Measurements from ENCODE around the gene PFN3. TPM values are rescaled to one million over a fixed set of nuclear protein-coding genes. Genes with fewer than 3 reads are reported as not detected.
A peak's percentile ranks its signal among the peaks of the same experiment; 100 is the strongest.
"Not testable (repeated sequence)": the region's sequence is repeated elsewhere in the genome, so short reads cannot be mapped to it uniquely, and the experiment has no call there.

PFN3 gene
- total RNA-seq, 1 experiment from 2014 or later, result not detected

GRCh38 chr5:177370488-177371119, 29.9 kb downstream of the PFN3 start:
- in situ Hi-C loops (cut with HindIII; ENCODE audit: low pct_unique_long_range_greater_than_20kb, low sequenced_read_pairs), result no loop called here
- peak; percentile 89 for DNase-seq (ENCODE audit: low read depth, low spot score)

GRCh38 chr5:177369645-177370440, 30.6 kb downstream of the PFN3 start:
- in situ Hi-C loops (cut with HindIII; ENCODE audit: low pct_unique_long_range_greater_than_20kb, low sequenced_read_pairs), result no loop called here
- no peak for DNase-seq (ENCODE audit: low read depth, low spot score)

GRCh38 chr5:177368869-177369644, 31.4 kb downstream of the PFN3 start:
- DNase-seq (ENCODE audit: low read depth, low spot score), result peak; percentile 41
- in situ Hi-C loops (cut with HindIII; ENCODE audit: low pct_unique_long_range_greater_than_20kb, low sequenced_read_pairs), result no loop called here

GRCh38 chr5:177367981-177368868, 32.2 kb downstream of the PFN3 start:
- no peak for DNase-seq (ENCODE audit: low read depth, low spot score)
- in situ Hi-C loops (cut with HindIII; ENCODE audit: low pct_unique_long_range_greater_than_20kb, low sequenced_read_pairs), result no loop called here

GRCh38 chr5:177367323-177367848, 33.1 kb downstream of the PFN3 start:
- no peak for DNase-seq (ENCODE audit: low read depth, low spot score)
- in situ Hi-C loops (cut with HindIII; ENCODE audit: low pct_unique_long_range_greater_than_20kb, low sequenced_read_pairs), result no loop called here

GRCh38 chr5:177366528-177367322, 33.7 kb downstream of the PFN3 start:
- in situ Hi-C loops (cut with HindIII; ENCODE audit: low pct_unique_long_range_greater_than_20kb, low sequenced_read_pairs), result no loop called here
- DNase-seq (ENCODE audit: low read depth, low spot score), result no peak

GRCh38 chr5:177365845-177366527, 34.5 kb downstream of the PFN3 start:
- DNase-seq (ENCODE audit: low read depth, low spot score), result no peak
- in situ Hi-C loops (cut with HindIII; ENCODE audit: low pct_unique_long_range_greater_than_20kb, low sequenced_read_pairs), result no loop called here

- no peak for DNase-seq (ENCODE audit: low read depth, low spot score)
Observed at GRCh38 chr5:177364159-177364962, 36.1 kb downstream of the PFN3 start.

GRCh38 chr5:177363565-177363964, 36.9 kb downstream of the PFN3 start:
- DNase-seq (ENCODE audit: low read depth, low spot score), result no peak
- in situ Hi-C loops (cut with HindIII; ENCODE audit: low pct_unique_long_range_greater_than_20kb, low sequenced_read_pairs), result no loop called here

More at GRCh38 chr5:177364159-177364962, 36.1 kb downstream of the PFN3 start:
- in situ Hi-C loops (cut with HindIII; ENCODE audit: low pct_unique_long_range_greater_than_20kb, low sequenced_read_pairs), result no loop called here

- no peak for DNase-seq (ENCODE audit: low read depth, low spot score)
- in situ Hi-C loops (cut with HindIII; ENCODE audit: low pct_unique_long_range_greater_than_20kb, low sequenced_read_pairs), result no loop called here
Observed at GRCh38 chr5:177362610-177363507, 37.6 kb downstream of the PFN3 start.

- in situ Hi-C loops (cut with HindIII; ENCODE audit: low pct_unique_long_range_greater_than_20kb, low sequenced_read_pairs), result no loop called here
Observed at GRCh38 chr5:177362292-177362609, 38.2 kb downstream of the PFN3 start.

GRCh38 chr5:177361418-177362291, 38.8 kb downstream of the PFN3 start:
- in situ Hi-C loops (cut with HindIII; ENCODE audit: low pct_unique_long_range_greater_than_20kb, low sequenced_read_pairs), result no loop called here
- DNase-seq (ENCODE audit: low read depth, low spot score), result no peak

More at GRCh38 chr5:177362292-177362609, 38.2 kb downstream of the PFN3 start:
- DNase-seq (ENCODE audit: low read depth, low spot score), result no peak

- DNase-seq (ENCODE audit: low read depth, low spot score); in situ Hi-C loops (cut with HindIII; ENCODE audit: low pct_unique_long_range_greater_than_20kb, low sequenced_read_pairs): not testable (repeated sequence)
Observed at GRCh38 chr5:177360740-177361139, 39.7 kb downstream of the PFN3 start.

- in situ Hi-C loops (cut with HindIII; ENCODE audit: low pct_unique_long_range_greater_than_20kb, low sequenced_read_pairs), result no loop called here
- DNase-seq (ENCODE audit: low read depth, low spot score), result no peak
Observed at GRCh38 chr5:177359860-177360259, 40.6 kb downstream of the PFN3 start.
